ENCODE results near the gene ABCG5.

ABCG5 gene

GRCh38 chr2:43841949-43842865 is 3.6 kb upstream of the ABCG5 start:
- DNase-seq: no peak

GRCh38 chr2:43840965-43841364 is 2.3 kb upstream of the ABCG5 start:
- no peak for DNase-seq

GRCh38 chr2:43839776-43840564 is 1.3 kb upstream of the ABCG5 start:
- no peak for DNase-seq

GRCh38 chr2:43837831-43838559 is 644 bp downstream of the ABCG5 start:
- no peak for DNase-seq

- DNase-seq: no peak
Observed at GRCh38 chr2:43837033-43837432, 1.6 kb downstream of the ABCG5 start.

- peak; percentile 37 for DNase-seq
Observed at GRCh38 chr2:43832457-43832856, 6.2 kb downstream of the ABCG5 start.

- peak; percentile 26 for DNase-seq
Observed at GRCh38 chr2:43831543-43832294, 6.9 kb downstream of the ABCG5 start.

- DNase-seq: no peak
Observed at GRCh38 chr2:43826305-43827250, 12.1 kb downstream of the ABCG5 start.

GRCh38 chr2:43825841-43826240 is 12.8 kb downstream of the ABCG5 start:
- DNase-seq: no peak

- DNase-seq: no peak
Observed at GRCh38 chr2:43824951-43825493, 13.6 kb downstream of the ABCG5 start.

GRCh38 chr2:43824512-43824911 is 14.1 kb downstream of the ABCG5 start:
- no peak for DNase-seq

- no peak for DNase-seq
Observed at GRCh38 chr2:43823751-43824150, 14.9 kb downstream of the ABCG5 start.

- no peak for DNase-seq
Observed at GRCh38 chr2:43822839-43823238, 15.8 kb downstream of the ABCG5 start.

GRCh38 chr2:43819491-43820163 is 19.0 kb downstream of the ABCG5 start:
- DNase-seq: no peak

- DNase-seq: peak; percentile 70
Observed at GRCh38 chr2:43818761-43819160, 19.9 kb downstream of the ABCG5 start.

GRCh38 chr2:43814711-43815110 is 23.9 kb downstream of the ABCG5 start:
- no peak for DNase-seq

- DNase-seq: no peak
Observed at GRCh38 chr2:43812947-43813346, 25.7 kb downstream of the ABCG5 start.

- no peak for DNase-seq
Observed at GRCh38 chr2:43812006-43812405, 26.6 kb downstream of the ABCG5 start.

- DNase-seq: no peak
Observed at GRCh38 chr2:43810888-43811287, 27.8 kb downstream of the ABCG5 start.

- DNase-seq: no peak
Observed at GRCh38 chr2:43810452-43810851, 28.2 kb downstream of the ABCG5 start.

GRCh38 chr2:43806719-43807031 is 32.0 kb downstream of the ABCG5 start:
- no peak for DNase-seq
